HepG2 (cell line): Measurements from ENCODE around the gene ANKHD1. TPM values are rescaled to one million over a fixed set of nuclear protein-coding genes. Genes with fewer than 3 reads are reported as not detected.

ENCODE experiments used
- CENPBD1 ChIP-seq: sonication (generic); formaldehyde crosslinking; IDR thresholded peaks from 2 replicates; pipeline ENCODE4 v1.8.0; 2022; ENCODE audit warnings: missing genetic modification reagents, low read depth, mild to moderate bottlenecking, borderline replicate concordance
- FLYWCH1 ChIP-seq: sonication (generic); formaldehyde crosslinking; IDR thresholded peaks from 2 replicates; pipeline ENCODE4 v1.8.1; 2023; ENCODE audit warnings: mild to moderate bottlenecking, missing genetic modification reagents
- FOXK1 ChIP-seq: sonication (generic); formaldehyde crosslinking; IDR thresholded peaks from 2 replicates; pipeline ENCODE4 v1.4.0; 2020; ENCODE audit warnings: low read depth, missing genetic modification reagents, borderline replicate concordance
- GABPA ChIP-seq, 2 experiments: IDR thresholded peaks; 2 replicates each; pipeline ENCODE4 v1.6.1; 2011 to 2016; ENCODE audit warnings: low read depth in 2 of 2, low read length in 1 of 2, missing biosample characterization in 1 of 2, missing genetic modification characterization in 1 of 2
- HMGA1 ChIP-seq: sonication (generic); formaldehyde crosslinking; conservative IDR thresholded peaks from 2 replicates; pipeline ENCODE4 v1.4.0; 2020; ENCODE audit warnings: missing genetic modification reagents
- KDM6A ChIP-seq: IDR thresholded peaks from 2 replicates; pipeline ENCODE4 v1.6.1; 2016; ENCODE audit warnings: low read depth
- KLF15 ChIP-seq: sonication (generic); formaldehyde crosslinking; IDR thresholded peaks from 2 replicates; pipeline ENCODE4 v1.8.1; 2023; ENCODE audit warnings: borderline replicate concordance, mild to moderate bottlenecking, inconsistent platforms, missing genetic modification reagents, mixed read lengths
- KLF16 ChIP-seq, 2 experiments: sonication (generic) in 1 of 2; formaldehyde crosslinking in 1 of 2; IDR thresholded peaks; 2 replicates each; pipeline versions ENCODE4 v1.6.1 to v1.8.0; 2016 to 2023; ENCODE audit warnings: missing genetic modification reagents in 2 of 2, missing compliant biosample characterization in 1 of 2
- MXI1 ChIP-seq: IDR thresholded peaks from 3 replicates; pipeline ENCODE4 v1.6.1; 2012; ENCODE audit warnings: low read depth, low read length, inconsistent platforms, borderline replicate concordance
- NFRKB ChIP-seq: fragments of 450-650 bp; IDR thresholded peaks from 2 replicates; pipeline ENCODE4 v1.6.1; 2017
- RARG ChIP-seq: sonication (generic); formaldehyde crosslinking; IDR thresholded peaks from 2 replicates; pipeline ENCODE4 v1.4.0; 2020; ENCODE audit warnings: low read depth, mild to moderate bottlenecking, missing genetic modification reagents
- RXRB ChIP-seq: IDR thresholded peaks from 2 replicates; pipeline ENCODE4 v1.6.1; 2016; ENCODE audit warnings: borderline replicate concordance, missing genetic modification reagents, missing compliant biosample characterization
- SMARCC2 ChIP-seq: fragments of 450-650 bp; IDR thresholded peaks from 2 replicates; pipeline ENCODE4 v1.6.1; 2017; ENCODE audit warnings: antibody characterized with exemption, mild to moderate bottlenecking
- SNRNP70 ChIP-seq: fragments of 200-400 bp; formaldehyde crosslinking; IDR thresholded peaks from 2 replicates; pipeline ENCODE4 v1.6.1; 2017; ENCODE audit warnings: mild to moderate bottlenecking, low read depth, low read length, moderate library complexity
- TRIM24 ChIP-seq: sonication (generic); formaldehyde crosslinking; IDR thresholded peaks from 2 replicates; pipeline ENCODE4 v1.8.0; 2022; ENCODE audit warnings: mild to moderate bottlenecking, missing genetic modification reagents
- YEATS4 ChIP-seq: sonication (generic); formaldehyde crosslinking; IDR thresholded peaks from 2 replicates; pipeline ENCODE4 v1.4.0; 2020; ENCODE audit warnings: missing genetic modification reagents, borderline replicate concordance
- ZBTB1 ChIP-seq: sonication (generic); formaldehyde crosslinking; IDR thresholded peaks from 2 replicates; pipeline ENCODE4 v1.4.0; 2020; ENCODE audit warnings: missing genetic modification reagents, borderline replicate concordance
- ZFP82 ChIP-seq: sonication (generic); formaldehyde crosslinking; IDR thresholded peaks from 2 replicates; pipeline ENCODE4 v1.5.1; 2020; ENCODE audit warnings: mild to moderate bottlenecking, missing genetic modification reagents, borderline replicate concordance
- ZMYM2 ChIP-seq: sonication (generic); formaldehyde crosslinking; IDR thresholded peaks from 2 replicates; pipeline ENCODE4 v1.8.0; 2022; ENCODE audit warnings: mild to moderate bottlenecking, missing genetic modification reagents
- ZNF251 ChIP-seq: sonication (generic); formaldehyde crosslinking; IDR thresholded peaks from 2 replicates; pipeline ENCODE4 v1.9.0; 2021; ENCODE audit warnings: mild to moderate bottlenecking, missing genetic modification reagents
- ZNF253 ChIP-seq: sonication (generic); formaldehyde crosslinking; IDR thresholded peaks from 2 replicates; pipeline ENCODE4 v1.8.0; 2022; ENCODE audit warnings: mild to moderate bottlenecking, missing genetic modification reagents, borderline replicate concordance
- ZNF276 ChIP-seq: sonication (generic); formaldehyde crosslinking; IDR thresholded peaks from 2 replicates; pipeline ENCODE4 v1.4.0; 2020; ENCODE audit warnings: mild to moderate bottlenecking, low read depth, missing genetic modification reagents
- ZNF333 ChIP-seq: sonication (generic); formaldehyde crosslinking; IDR thresholded peaks from 2 replicates; pipeline ENCODE4 v1.4.0; 2020; ENCODE audit warnings: mild to moderate bottlenecking, missing genetic modification reagents, borderline replicate concordance
- ZNF451 ChIP-seq: sonication (generic); formaldehyde crosslinking; IDR thresholded peaks from 2 replicates; pipeline ENCODE4 v1.5.0; 2020; ENCODE audit warnings: mild to moderate bottlenecking, missing genetic modification reagents
- ZNF597 ChIP-seq: sonication (generic); formaldehyde crosslinking; IDR thresholded peaks from 2 replicates; pipeline ENCODE4 v1.5.0; 2020; ENCODE audit warnings: missing genetic modification reagents
- ZNF605 ChIP-seq: sonication (generic); formaldehyde crosslinking; IDR thresholded peaks from 2 replicates; pipeline ENCODE4 v1.8.0; 2022; ENCODE audit warnings: mild to moderate bottlenecking, missing genetic modification reagents
- ZNF761 ChIP-seq: sonication (generic); formaldehyde crosslinking; conservative IDR thresholded peaks from 2 replicates; pipeline ENCODE4 v1.4.0; 2020; ENCODE audit warnings: mild to moderate bottlenecking, missing genetic modification reagents
- ZNF891 ChIP-seq: sonication (generic); formaldehyde crosslinking; IDR thresholded peaks from 2 replicates; pipeline ENCODE4 v1.5.0; 2020; ENCODE audit warnings: mild to moderate bottlenecking, missing genetic modification reagents
- ZSCAN9 ChIP-seq: IDR thresholded peaks from 2 replicates; pipeline ENCODE4 v1.6.1; 2016; ENCODE audit warnings: borderline replicate concordance
- polyA plus RNA-seq, 8 experiments: library from polyadenylated mRNA; depleted of rRNA in 3 of 8; stranded (reverse) in 7 of 8; unstranded in 1 of 8; fragments of >200 nt; fragmentation: Illumina TruSeq in 4 of 8; extraction: Trizol in 4 of 8; gene quantifications; 2 replicates each; pipeline versions ENCODE4 v1.2.1 to v1.2.3, GENCODE V29; 2011 to 2016; ENCODE audit warnings: low read depth in 4 of 8, missing spikeins in 1 of 8, mixed read lengths in 1 of 8; ENCODE audit not compliant: insufficient read depth in 1 of 8
- total RNA-seq, 5 experiments: library from RNA; depleted of rRNA; stranded (reverse); fragments of >200 nt; fragmentation: Illumina TruSeq; extraction: Trizol; gene quantifications; 2 replicates each; pipeline ENCODE4 v1.2.3, GENCODE V29; 2016; ENCODE audit warnings: low read depth in 1 of 5

Gene ANKHD1
- total and polyA plus RNA-seq, 2 of the 13 experiments (the other 11 are each of a cell fraction or from before 2014, with no cell fraction given), result 69.9 to 82.0 TPM

- TF ChIP-seq KLF16 (CRISPR knock-in tag; IDR thresholded peaks at IDR 0.05) (peak; percentile 71 to 86; a peak in 3 of 4 replicates), KDM6A (CRISPR knock-in tag) (no peak), MXI1 (peak; percentile 92; the same call in 1 of the 3 replicates), ZSCAN9 (CRISPR knock-in tag) (peak; percentile 86), ZNF761 (CRISPR knock-in tag) (no peak), ZNF276 (CRISPR knock-in tag) (no peak), SMARCC2 (no peak), GABPA (IDR thresholded peaks at IDR 0.05; ENCODE audit: low read depth, low read length) (no peak), GABPA (CRISPR knock-in tag; IDR thresholded peaks at IDR 0.05; ENCODE audit: low read depth) (no peak), ZNF605 (peak; percentile 92), TRIM24 (CRISPR knock-in tag) (no peak), RARG (CRISPR knock-in tag) (no peak), ZNF451 (CRISPR knock-in tag) (peak; percentile 66), RXRB (peak; percentile 22; the same call in 1 of the 2 replicates), ZMYM2 (CRISPR knock-in tag) (no peak), ZNF597 (CRISPR knock-in tag) (no peak), ZNF251 (CRISPR knock-in tag) (no peak; the same call in 1 of the 2 replicates), ZNF891 (CRISPR knock-in tag) (peak; percentile 72), HMGA1 (CRISPR knock-in tag) (no peak), ZNF333 (CRISPR knock-in tag) (0 out of 2 replicates have a peak, but pooled peaks have one; percentile 90), FLYWCH1 (CRISPR knock-in tag) (no peak), FOXK1 (CRISPR knock-in tag) (peak; percentile 38; the same call in 1 of the 2 replicates), KLF15 (peak; percentile 30; the same call in 1 of the 2 replicates), CENPBD1 (no peak), ZFP82 (CRISPR knock-in tag) (peak; percentile 39; the same call in 1 of the 2 replicates), SNRNP70 (no peak), ZNF253 (CRISPR knock-in tag) (peak; percentile 94; the same call in 1 of the 2 replicates), YEATS4 (CRISPR knock-in tag) (peak; percentile 52), ZBTB1 (CRISPR knock-in tag) (peak; percentile 80; the same call in 1 of the 2 replicates), NFRKB (no peak)
These were observed 787 bp upstream of the ANKHD1 start (continued) for GRCh38 chr5:140400730-140401361.
